Measurements from ENCODE around the gene ADAT2. TPM values are rescaled to one million over a fixed set of nuclear protein-coding genes. Genes with fewer than 3 reads are reported as not detected.
A peak's percentile ranks its signal among the peaks of the same experiment; 100 is the strongest.

Gene ADAT2
- total and polyA plus RNA-seq, 9 donors, result 5.1 to 18.1 (median 8.7) TPM

GRCh38 chr6:143410859-143411270 is 39.6 kb downstream of the ADAT2 start:
- no peaks in the 10 kb centered on the region for H3K9me3 ChIP-seq (replicated peaks; ENCODE audit: control insufficient read depth, low read depth, low read length)
- no peak for DNase-seq
- no peaks in the 10 kb centered on the region for H3K36me3 ChIP-seq (ENCODE audit: control insufficient read depth, insufficient read depth, low read length)
- no peak overlapping the region for H3K4me3 ChIP-seq (ENCODE audit: low read length)
- WGBS (ENCODE audit: insufficient coverage), result no CpG with 5 or more reads among the region's 1 CpG
- no peak overlapping the region for H3K27ac ChIP-seq (ENCODE audit: low read length)
- no peaks in the 10 kb centered on the region for H3K4me1 ChIP-seq (ENCODE audit: control insufficient read depth, insufficient read depth, low read length)
- no peaks in the 10 kb centered on the region for H3K27me3 ChIP-seq (ENCODE audit: control insufficient read depth, insufficient read depth, low read length)

- Histone ChIP-seq H3K4me3 (ENCODE audit: low read length) (no peak overlapping the region), H3K27ac (ENCODE audit: low read length) (no peak overlapping the region), H3K9me3 (replicated peaks; ENCODE audit: control insufficient read depth, low read depth, low read length) (no peaks in the 10 kb centered on the region), H3K27me3 (ENCODE audit: control insufficient read depth, insufficient read depth, low read length) (no peaks in the 10 kb centered on the region), H3K36me3 (ENCODE audit: control insufficient read depth, insufficient read depth, low read length) (no peaks in the 10 kb centered on the region), H3K4me1 (ENCODE audit: control insufficient read depth, insufficient read depth, low read length) (no peaks in the 10 kb centered on the region)
- no peak for DNase-seq
Observed at GRCh38 chr6:143408787-143409162, 41.7 kb downstream of the ADAT2 start.

GRCh38 chr6:143408151-143408786 is 42.2 kb downstream of the ADAT2 start:
- Histone ChIP-seq H3K36me3 (ENCODE audit: control insufficient read depth, insufficient read depth, low read length) (no peaks in the 10 kb centered on the region), H3K27me3 (ENCODE audit: control insufficient read depth, insufficient read depth, low read length) (no peaks in the 10 kb centered on the region), H3K9me3 (replicated peaks; ENCODE audit: control insufficient read depth, low read depth, low read length) (no peaks in the 10 kb centered on the region), H3K4me3 (ENCODE audit: low read length) (no peak overlapping the region), H3K27ac (ENCODE audit: low read length) (no peak overlapping the region), H3K4me1 (ENCODE audit: control insufficient read depth, insufficient read depth, low read length) (no peaks in the 10 kb centered on the region)
- DNase-seq, result no peak

- H3K27ac ChIP-seq (ENCODE audit: low read length), result no peak overlapping the region
- no peaks in the 10 kb centered on the region for H3K36me3 ChIP-seq (ENCODE audit: control insufficient read depth, insufficient read depth, low read length)
- no peaks in the 10 kb centered on the region for H3K9me3 ChIP-seq (replicated peaks; ENCODE audit: control insufficient read depth, low read depth, low read length)
- H3K4me1 ChIP-seq (ENCODE audit: control insufficient read depth, insufficient read depth, low read length), result no peaks in the 10 kb centered on the region
- no peak overlapping the region for H3K4me3 ChIP-seq (ENCODE audit: low read length)
- no peak for DNase-seq
- WGBS (ENCODE audit: insufficient coverage), result 90% methylated on average over 2 of the region's 3 CpGs
- no peaks in the 10 kb centered on the region for H3K27me3 ChIP-seq (ENCODE audit: control insufficient read depth, insufficient read depth, low read length)
Observed at GRCh38 chr6:143406673-143407072, 43.8 kb downstream of the ADAT2 start.

GRCh38 chr6:143405373-143406154 is 44.9 kb downstream of the ADAT2 start:
- Histone ChIP-seq H3K4me1 (ENCODE audit: control insufficient read depth, insufficient read depth, low read length) (peaks cover 6% of the 10 kb centered on the region), H3K27me3 (ENCODE audit: control insufficient read depth, insufficient read depth, low read length) (no peaks in the 10 kb centered on the region), H3K4me3 (ENCODE audit: low read length) (no peak overlapping the region), H3K27ac (ENCODE audit: low read length) (no peak overlapping the region), H3K9me3 (replicated peaks; ENCODE audit: control insufficient read depth, low read depth, low read length) (no peaks in the 10 kb centered on the region), H3K36me3 (ENCODE audit: control insufficient read depth, insufficient read depth, low read length) (no peaks in the 10 kb centered on the region)
- DNase-seq, result no peak
- 87% methylated on average over 4 of the region's 9 CpGs for WGBS (ENCODE audit: insufficient coverage)

- whole genome bisulfite sequencing (ENCODE audit: insufficient coverage), result 90% methylated on average over 5 of the region's 7 CpGs
- Histone ChIP-seq H3K4me3 (ENCODE audit: low read length) (no peak overlapping the region), H3K36me3 (ENCODE audit: control insufficient read depth, insufficient read depth, low read length) (no peaks in the 10 kb centered on the region), H3K27me3 (ENCODE audit: control insufficient read depth, insufficient read depth, low read length) (no peaks in the 10 kb centered on the region), H3K4me1 (ENCODE audit: control insufficient read depth, insufficient read depth, low read length) (peaks cover 17% of the 10 kb centered on the region), H3K9me3 (replicated peaks; ENCODE audit: control insufficient read depth, low read depth, low read length) (no peaks in the 10 kb centered on the region), H3K27ac (ENCODE audit: low read length) (no peak overlapping the region)
- no peak for DNase-seq
Observed at GRCh38 chr6:143402721-143403336, 47.7 kb downstream of the ADAT2 start.

GRCh38 chr6:143401636-143402370 is 48.7 kb downstream of the ADAT2 start:
- WGBS (ENCODE audit: insufficient coverage), result no CpG with 5 or more reads among the region's 5 CpGs
- Histone ChIP-seq H3K27ac (ENCODE audit: low read length) (no peak overlapping the region), H3K27me3 (ENCODE audit: control insufficient read depth, insufficient read depth, low read length) (no peaks in the 10 kb centered on the region)

GRCh38 chr6:143401068-143401446 is 49.4 kb downstream of the ADAT2 start:
- WGBS (ENCODE audit: insufficient coverage), result 50% methylated on average over 1 of the region's 1 CpG
- Histone ChIP-seq H3K4me1 (ENCODE audit: control insufficient read depth, insufficient read depth, low read length) (peaks cover 33% of the 10 kb centered on the region), H3K9me3 (replicated peaks; ENCODE audit: control insufficient read depth, low read depth, low read length) (no peaks in the 10 kb centered on the region), H3K36me3 (ENCODE audit: control insufficient read depth, insufficient read depth, low read length) (no peaks in the 10 kb centered on the region), H3K4me3 (ENCODE audit: low read length) (no peak overlapping the region), H3K27me3 (ENCODE audit: control insufficient read depth, insufficient read depth, low read length) (no peaks in the 10 kb centered on the region), H3K27ac (ENCODE audit: low read length) (no peak overlapping the region)
- no peak for DNase-seq

More at GRCh38 chr6:143401636-143402370, 48.7 kb downstream of the ADAT2 start:
- Histone ChIP-seq H3K9me3 (replicated peaks; ENCODE audit: control insufficient read depth, low read depth, low read length) (no peaks in the 10 kb centered on the region), H3K4me1 (ENCODE audit: control insufficient read depth, insufficient read depth, low read length) (peaks cover 28% of the 10 kb centered on the region), H3K4me3 (ENCODE audit: low read length) (no peak overlapping the region), H3K36me3 (ENCODE audit: control insufficient read depth, insufficient read depth, low read length) (no peaks in the 10 kb centered on the region)
- DNase-seq, result no peak

- DNase-seq, result peak; percentile 66
- Histone ChIP-seq H3K27me3 (ENCODE audit: control insufficient read depth, insufficient read depth, low read length) (no peaks in the 10 kb centered on the region), H3K4me1 (ENCODE audit: control insufficient read depth, insufficient read depth, low read length) (peaks cover 33% of the 10 kb centered on the region), H3K36me3 (ENCODE audit: control insufficient read depth, insufficient read depth, low read length) (no peaks in the 10 kb centered on the region), H3K9me3 (replicated peaks; ENCODE audit: control insufficient read depth, low read depth, low read length) (no peaks in the 10 kb centered on the region), H3K27ac (ENCODE audit: low read length) (peak overlapping the region; percentile 3), H3K4me3 (ENCODE audit: low read length) (no peak overlapping the region)
- no CpG with 5 or more reads among the region's 6 CpGs for WGBS (ENCODE audit: insufficient coverage)
Observed at GRCh38 chr6:143400258-143401067, 50.0 kb downstream of the ADAT2 start.

Measured in muscle of leg (tissue), 11 donors.